ENCODE results near the gene PRSS12.
"Not testable (repeated sequence)": the region's sequence is repeated elsewhere in the genome, so short reads cannot be mapped to it uniquely, and the experiment has no call there.

PRSS12 gene

DNA sequence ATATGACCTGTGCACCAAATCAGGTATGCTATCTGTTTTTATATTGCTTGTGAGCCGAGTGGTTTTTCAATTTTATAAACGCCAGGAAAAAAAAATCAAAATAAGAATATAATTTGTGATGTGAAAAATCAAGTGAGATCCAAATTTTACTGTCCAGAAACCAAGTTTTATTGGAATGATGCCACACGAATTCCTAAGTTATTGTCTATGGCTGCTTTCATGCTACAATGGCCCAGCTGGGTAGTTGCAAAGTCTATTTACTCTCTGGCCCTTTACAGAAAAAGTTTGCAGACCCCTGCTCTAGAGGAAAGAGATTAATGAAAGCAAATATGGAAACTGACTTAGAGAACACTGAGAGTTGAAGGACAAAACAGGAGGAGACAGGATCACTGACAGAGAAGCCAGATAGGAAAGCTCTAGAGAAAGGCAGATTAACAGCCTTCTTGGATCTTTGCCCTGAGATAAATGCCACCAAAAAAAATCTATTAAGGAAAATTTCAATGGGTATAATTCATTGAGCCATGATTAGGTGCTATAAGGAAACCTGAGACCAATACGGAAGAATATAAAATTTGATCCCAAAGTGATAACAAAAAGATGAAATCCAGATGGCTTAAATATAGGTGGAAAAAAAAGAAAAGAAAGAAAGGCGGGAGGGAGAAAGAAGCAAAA, 29.8 kb downstream of the PRSS12 start:
- DNase-seq (ENCODE audit: low spot score) = no peak

DNA sequence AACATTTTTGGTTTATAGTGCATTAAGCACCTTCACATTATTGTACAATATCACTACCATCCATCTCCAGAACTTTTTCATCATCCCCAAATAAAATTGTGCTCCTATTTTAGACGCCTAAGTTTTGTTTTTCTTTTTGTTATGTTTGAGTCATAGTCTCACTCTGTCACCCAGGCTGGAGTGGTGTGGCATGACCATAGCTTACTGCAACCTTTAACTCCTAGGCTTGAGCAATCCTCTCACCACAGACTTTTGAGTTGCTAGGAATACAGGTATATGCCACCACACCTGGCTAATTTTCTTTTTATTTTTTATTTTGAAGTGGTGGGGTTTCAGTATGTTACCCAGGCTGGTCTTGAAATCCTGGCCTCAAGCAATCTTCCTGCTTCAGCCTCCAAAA, 33.9 kb downstream of the PRSS12 start:
- DNase-seq (ENCODE audit: low spot score) = no peak

DNA sequence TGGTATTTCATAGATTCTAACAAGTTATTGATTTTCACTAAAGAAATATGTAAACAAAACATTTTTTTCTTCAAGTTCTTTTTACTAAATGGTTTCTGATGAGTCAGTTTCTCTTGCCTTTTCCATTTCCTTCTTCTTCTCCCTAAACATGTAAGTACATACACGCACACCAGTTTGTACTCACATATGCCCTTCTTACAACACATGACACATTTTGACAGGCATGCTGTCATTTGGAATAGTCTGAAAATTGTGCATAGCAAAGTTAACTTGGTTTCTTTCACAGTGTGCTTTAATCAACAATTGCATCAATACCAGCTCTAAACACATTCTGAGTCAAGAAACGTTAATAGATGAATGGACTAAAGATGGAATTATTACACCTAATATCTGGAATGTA, 35.1 kb downstream of the PRSS12 start:
- DNase-seq (ENCODE audit: low spot score) = no peak

- DNase-seq (ENCODE audit: low spot score) = no peak
Observed at GRCh38 chr4:118314221-118314620, 38.6 kb downstream of the PRSS12 start.

DNA sequence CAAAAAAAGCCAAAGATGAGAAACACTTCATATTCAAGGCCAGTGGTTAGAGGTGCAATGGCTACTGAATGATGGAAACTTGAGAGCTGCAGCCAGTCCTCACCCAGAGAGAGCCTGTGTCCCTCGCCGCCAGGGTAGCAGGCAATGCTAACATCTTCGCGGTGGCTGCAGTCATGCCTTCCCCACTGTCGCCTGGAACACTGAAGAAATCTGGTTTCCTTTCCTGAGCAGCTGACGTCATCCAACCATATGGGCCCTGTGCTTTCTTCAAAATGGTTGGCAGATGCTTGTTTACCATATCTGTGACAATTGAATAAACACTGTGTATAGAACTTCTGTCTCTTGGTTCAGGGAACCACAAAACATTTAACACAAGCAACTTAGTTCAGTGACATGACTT, 39.7 kb downstream of the PRSS12 start:
- peak; percentile 60 for DNase-seq (ENCODE audit: low spot score)

DNA sequence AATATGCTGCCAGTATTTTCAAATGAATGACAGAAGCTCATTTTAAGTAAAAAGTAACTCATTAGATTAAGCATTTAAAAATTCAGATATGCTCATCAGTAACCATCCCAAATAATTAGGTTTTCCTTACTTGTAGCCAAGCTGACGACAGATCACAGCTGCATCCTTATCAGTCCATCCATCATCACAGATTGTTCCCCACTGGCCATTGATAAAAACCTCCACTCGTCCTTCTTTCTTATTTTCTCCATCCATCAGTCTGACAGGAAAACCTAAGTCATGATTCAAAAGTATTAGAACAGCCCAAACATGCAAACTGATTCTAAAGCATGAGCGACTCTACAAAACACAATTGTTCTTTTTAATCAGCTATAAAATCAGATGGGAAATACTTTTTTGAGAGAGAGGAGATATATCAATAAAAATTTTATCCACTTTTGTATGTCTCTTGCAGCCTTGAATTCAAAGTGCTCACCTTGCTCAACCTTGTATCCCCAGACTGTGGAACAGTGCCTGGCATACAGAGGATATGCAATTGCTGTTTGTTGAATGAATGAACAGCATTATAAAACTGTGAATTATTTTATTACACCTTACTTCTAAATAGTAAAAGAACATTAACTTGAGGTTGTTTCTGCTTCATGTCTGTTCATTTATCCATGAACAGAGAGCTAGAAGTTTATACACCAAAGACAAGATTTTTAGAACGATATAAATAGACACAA, 44.3 kb downstream of the PRSS12 start:
- DNase-seq (ENCODE audit: low spot score) = peak; percentile 54

GRCh38 chr4:118307643-118308042, 45.2 kb downstream of the PRSS12 start:
- no peak for DNase-seq (ENCODE audit: low spot score)

DNA sequence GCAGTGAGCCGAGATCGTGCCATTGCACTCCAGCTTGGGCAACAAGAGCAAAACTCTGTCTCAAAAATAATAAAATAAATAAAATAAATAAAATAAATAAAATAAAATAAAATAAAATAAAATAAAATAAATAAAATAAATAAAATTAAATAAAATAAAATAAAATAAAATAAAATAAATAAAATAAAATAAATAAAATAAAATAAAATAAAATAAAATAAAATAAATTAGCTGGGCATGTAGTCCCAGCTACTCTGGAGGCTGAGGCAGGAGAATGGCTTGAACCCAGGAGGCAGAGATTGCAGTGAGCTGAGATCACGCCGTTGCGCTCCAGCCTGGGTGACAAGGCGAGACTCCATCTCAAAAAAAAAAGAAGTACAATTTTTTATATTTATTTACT, 53.2 kb downstream of the PRSS12 start:
- DNase-seq (ENCODE audit: low spot score) = not testable (repeated sequence)

DNA sequence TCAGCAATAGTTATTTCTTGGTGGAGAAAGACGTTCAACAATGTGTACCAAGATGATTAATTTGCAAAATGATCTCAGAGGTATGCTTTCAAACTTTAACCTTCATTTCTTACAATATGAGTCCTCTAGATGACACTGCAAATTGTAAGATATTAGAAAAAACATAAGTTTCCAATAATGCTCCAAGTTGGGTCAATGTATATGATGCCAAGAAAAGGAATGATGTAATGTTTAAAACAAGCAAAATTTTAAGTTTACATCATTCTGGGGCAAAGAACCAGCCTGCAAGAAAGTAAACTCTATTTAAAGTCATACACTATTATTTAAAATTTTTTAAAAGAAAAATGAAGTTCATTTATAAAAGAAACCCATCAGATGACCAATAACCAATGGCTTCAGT, 56.1 kb downstream of the PRSS12 start:
- no peak for DNase-seq (ENCODE audit: low spot score)

- DNase-seq (ENCODE audit: low spot score) = no peak
Observed at GRCh38 chr4:118290951-118291350, 61.9 kb downstream of the PRSS12 start.

DNA sequence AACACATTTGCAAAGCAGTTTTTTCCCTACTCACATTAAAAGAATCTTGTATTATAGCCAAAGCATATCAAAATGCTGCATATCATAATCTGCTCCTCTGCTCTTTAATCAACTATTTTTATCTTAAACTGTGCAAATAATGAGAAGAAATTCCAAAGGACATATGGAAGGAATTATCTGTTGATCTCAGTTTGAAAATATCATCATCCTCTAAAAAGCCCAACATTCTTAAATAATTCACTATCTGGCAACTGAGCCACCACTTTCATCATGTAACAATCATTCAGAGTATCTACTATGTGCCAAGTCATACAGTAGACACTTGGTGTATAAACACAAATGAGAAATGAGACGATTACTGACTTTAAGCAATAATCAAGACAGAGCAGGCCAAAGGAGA, 63.0 kb downstream of the PRSS12 start:
- no peak for DNase-seq (ENCODE audit: low spot score)

DNA sequence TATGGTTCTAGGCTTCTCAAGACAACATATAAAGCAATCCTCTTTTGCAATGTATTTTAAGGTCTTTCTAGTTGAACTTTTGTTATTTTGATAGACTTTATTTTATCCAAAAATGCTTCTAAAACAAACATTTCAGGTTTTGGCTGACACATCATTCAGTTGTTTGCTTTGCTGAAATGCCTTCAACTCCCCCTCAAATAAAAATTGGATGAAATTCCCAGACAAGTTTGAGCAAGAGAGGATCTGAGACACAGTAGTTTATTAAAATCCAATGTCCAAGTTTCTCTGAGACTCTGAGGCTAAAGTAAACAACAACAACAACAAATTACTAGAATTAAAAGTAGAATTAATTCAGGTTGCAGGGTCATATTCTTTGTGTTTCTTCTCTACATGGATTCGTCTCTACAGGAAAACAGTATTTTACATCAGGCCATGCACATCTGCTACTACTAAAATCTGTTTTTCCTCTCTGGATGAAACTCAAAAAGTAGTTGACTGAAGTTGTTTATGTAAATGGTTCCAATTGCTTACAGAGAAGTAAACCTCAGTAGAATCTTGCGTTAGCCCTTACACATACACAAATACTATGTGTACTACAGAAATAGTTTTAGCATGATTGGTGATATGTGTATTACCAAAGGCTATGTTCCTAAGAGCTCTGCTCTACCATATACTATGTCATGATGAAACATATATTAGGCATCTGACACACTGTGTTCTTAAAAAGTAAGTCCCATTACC, 64.9 kb downstream of the PRSS12 start:
- no peak for DNase-seq (ENCODE audit: low spot score)

GRCh38 chr4:118286685-118287084, 66.1 kb downstream of the PRSS12 start:
- DNase-seq (ENCODE audit: low spot score) = no peak

- DNase-seq (ENCODE audit: low spot score) = no peak
Observed at GRCh38 chr4:118285931-118286330, 66.9 kb downstream of the PRSS12 start.

DNA sequence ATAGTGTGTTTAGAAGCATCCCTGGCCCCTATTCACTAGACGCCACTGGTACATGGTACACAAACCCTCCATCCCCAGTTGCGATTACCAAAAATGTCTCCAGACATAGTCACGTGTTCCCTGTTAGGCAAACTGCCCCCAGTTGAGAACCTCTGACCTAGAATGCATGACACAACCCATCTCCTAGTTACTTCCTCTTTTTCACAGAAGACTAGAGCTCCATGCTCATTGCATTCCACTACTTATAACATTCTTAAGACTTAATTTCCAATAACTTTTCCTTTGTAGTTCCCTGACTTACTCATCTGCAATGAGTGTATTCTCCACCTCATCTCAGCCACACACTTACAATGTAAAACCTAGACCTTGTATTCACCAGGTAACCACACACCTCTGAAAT, 68.6 kb downstream of the PRSS12 start:
- DNase-seq (ENCODE audit: low spot score) = no peak

GRCh38 chr4:118282692-118283091, 70.1 kb downstream of the PRSS12 start:
- no peak for DNase-seq (ENCODE audit: low spot score)

DNA sequence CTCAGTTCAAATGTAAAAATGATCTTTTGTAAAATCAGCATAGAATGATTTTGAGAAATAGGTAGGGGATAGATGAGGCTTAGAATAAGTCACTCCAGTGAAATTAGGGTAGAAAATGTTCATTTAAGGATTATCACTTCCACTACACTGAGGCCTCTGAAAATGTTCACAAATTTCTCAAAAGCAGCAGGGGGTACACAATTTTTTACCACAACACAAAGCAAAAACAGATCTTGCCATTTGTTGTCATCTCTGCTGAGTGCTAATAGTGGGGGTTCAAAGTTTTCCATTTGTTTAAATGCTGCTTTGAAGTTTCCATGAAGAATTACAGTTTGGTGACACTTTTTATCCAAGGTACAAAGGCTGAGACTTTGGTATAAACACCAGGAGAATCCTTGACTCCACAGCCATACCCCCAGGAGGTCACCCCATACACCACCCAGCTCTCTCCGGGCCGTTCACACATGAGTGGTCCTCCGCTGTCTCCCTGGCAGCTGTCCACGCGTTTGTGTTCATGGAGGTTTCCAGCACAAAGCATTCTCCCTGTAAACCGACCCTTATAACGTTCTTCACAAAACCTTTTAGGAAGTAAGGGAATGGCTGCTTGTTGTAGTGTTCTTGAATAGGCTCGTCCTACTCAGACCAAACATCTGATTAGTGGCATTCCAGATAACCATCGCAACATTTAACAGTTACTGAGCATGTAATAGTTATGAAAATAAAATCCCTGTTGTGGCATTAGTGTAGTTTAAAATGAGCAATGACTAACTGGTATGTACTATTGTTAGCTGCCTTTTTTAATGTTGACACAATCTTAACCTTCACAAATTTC, 71.0 kb downstream of the PRSS12 start:
- DNase-seq (ENCODE audit: low spot score) = no peak

DNA sequence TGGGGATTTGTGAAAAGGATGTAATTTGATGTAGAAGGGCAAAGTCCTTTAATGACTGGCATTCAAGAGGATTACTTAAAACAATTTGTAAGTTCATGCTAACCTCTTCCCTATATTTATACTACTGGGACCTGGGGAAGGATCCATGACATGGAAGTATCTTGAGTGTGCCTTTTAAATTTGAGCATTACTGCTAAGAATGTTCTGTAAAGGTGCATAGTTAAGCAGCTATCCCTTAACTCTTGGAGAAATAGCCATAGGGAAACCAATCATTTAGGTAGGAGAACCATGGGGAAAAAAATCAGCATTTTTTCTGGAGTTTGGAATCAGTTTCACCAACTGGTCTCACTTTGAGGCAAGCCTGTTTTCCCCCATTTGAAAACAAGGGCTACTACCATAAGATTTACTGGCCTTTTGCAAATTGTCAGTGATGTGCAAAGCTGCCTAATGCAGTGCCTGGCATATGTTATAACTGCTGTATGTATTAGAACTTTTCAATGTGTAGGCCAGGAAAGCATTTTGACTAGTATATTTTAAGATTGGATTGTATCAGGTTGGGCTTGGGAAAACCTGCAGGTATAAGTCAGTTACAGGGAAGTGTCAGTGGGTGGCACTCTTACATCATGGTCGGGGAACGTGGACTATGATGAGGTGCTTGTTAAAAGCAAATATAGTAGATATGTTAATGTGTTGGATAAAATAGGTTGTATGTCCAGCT, 72.1 kb downstream of the PRSS12 start:
- DNase-seq (ENCODE audit: low spot score) = peak; percentile 69

DNA sequence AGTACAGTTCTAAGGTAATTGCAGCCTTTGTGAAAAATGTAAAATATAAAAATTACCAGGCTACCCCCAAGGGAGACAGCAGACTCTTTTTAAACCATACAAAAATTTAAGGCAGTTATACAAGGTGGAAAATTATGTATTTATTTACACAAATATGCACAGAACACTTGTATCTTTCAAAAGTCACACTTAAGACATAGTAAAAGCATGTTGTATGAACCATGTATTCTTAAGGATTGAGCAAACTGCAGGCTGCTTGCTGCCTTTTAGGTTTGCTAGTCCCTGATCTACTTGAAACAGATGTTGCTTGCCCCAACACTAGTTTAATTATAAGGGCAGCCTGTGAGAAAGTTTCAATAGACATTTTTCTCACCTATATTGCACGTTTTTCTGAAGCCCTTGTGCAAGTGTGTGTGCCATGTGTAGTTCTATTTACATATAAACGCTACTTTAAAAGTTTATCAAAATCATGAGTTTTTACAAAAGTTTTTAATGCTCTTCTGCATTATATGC, 72.8 kb downstream of the PRSS12 start:
- DNase-seq (ENCODE audit: low spot score) = no peak

DNA sequence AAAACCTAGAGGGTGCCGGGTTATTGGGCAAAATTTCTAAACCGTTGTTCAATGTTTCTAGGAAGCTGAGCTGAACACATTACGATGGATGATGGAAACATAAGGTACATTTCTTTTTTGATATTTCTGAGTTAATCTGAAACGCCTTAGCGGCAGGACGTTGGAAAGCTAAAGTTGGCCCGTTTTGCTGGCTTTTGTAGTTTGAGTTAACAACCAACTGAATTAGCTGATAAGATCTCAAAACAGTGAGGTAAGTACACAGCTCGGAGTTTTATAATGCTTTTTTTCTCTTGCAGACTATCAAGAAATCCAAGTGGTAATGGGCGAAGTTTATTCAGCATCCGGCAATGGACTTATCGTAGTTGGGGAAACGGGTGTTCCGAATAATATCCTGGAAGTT, 73.5 kb downstream of the PRSS12 start:
- no peak for DNase-seq (ENCODE audit: low spot score)
